OCI-LY7 (cell line): ENCODE data around the gene CYP46A1. TPM values are rescaled to one million over a fixed set of nuclear protein-coding genes. Genes with fewer than 3 reads are reported as not detected.

Source experiments
- BruUV-seq: library from RNA; stranded (reverse); fragments of 400-500 nt; replicated peaks from 2 replicates; lab custom pipeline; 2021; lab: Mats Ljungman, UMichigan
- CTCF ChIA-PET: fragments of 300-600 bp; sonication (Branson Sonifier 250); formaldehyde crosslinking; loops from one replicate; lab custom pipeline; 2022; ENCODE audit warnings: antibody characterized with exemption; ENCODE audit not compliant: unreplicated experiment; lab: Charles Lee
- POLR2A ChIA-PET: fragments of 300-600 bp; sonication (Branson Sonifier 250); formaldehyde crosslinking; loops from one replicate; lab custom pipeline; 2022; ENCODE audit warnings: antibody characterized with exemption; lab: Charles Lee
- DNase-seq: peaks from one replicate; pipeline ENCODE4 v3.0.0-alpha.2; 2015; ENCODE audit warnings: low spot score
- H2AFZ ChIP-seq: fragments of 200-600 bp; sonication (generic), shearing (Covaris generic); 2 replicates; pipeline ENCODE4 v1.6.1; 2014; ENCODE audit warnings: mild to moderate bottlenecking, antibody characterized with exemption, low read length, moderate library complexity
- H3K27ac ChIP-seq: fragments of 200-600 bp; sonication (generic); 2 replicates; pipeline ENCODE4 v1.5.1; 2014; ENCODE audit warnings: mixed run types, low read depth, mild to moderate bottlenecking, moderate library complexity, low read length, inconsistent platforms; ENCODE audit not compliant: poor library complexity, severe bottlenecking
- H3K36me3 ChIP-seq: fragments of 200-600 bp; sonication (generic); 2 replicates; pipeline ENCODE4 v1.6.1; 2014; ENCODE audit warnings: mild to moderate bottlenecking, antibody characterized with exemption, low read length, moderate library complexity, mixed read lengths; ENCODE audit not compliant: insufficient read depth
- H3K4me1 ChIP-seq: fragments of 200-600 bp; sonication (generic); 2 replicates; pipeline ENCODE4 v1.5.1; 2014; ENCODE audit warnings: mild to moderate bottlenecking, low read length; ENCODE audit not compliant: insufficient read depth, poor library complexity, severe bottlenecking
- H3K4me2 ChIP-seq: fragments of 200-600 bp; sonication (generic); 2 replicates; pipeline ENCODE4 v1.6.1; 2014; ENCODE audit warnings: mild to moderate bottlenecking, low read length
- H3K4me3 ChIP-seq: fragments of 200-600 bp; sonication (generic); 2 replicates; pipeline ENCODE4 v1.5.1; 2014; ENCODE audit warnings: mild to moderate bottlenecking, low read depth, low read length; ENCODE audit not compliant: poor library complexity, severe bottlenecking
- H3K79me2 ChIP-seq: fragments of 200-600 bp; sonication (generic); 2 replicates; pipeline ENCODE4 v1.6.1; 2016; ENCODE audit warnings: low read depth, mild to moderate bottlenecking, low read length, moderate library complexity, mixed read lengths; ENCODE audit not compliant: insufficient read depth
- H3K9me2 ChIP-seq: fragments of 200-600 bp; sonication (generic); 2 replicates; pipeline ENCODE4 v1.6.1; 2016; ENCODE audit warnings: mild to moderate bottlenecking, low read length, mixed read lengths; ENCODE audit not compliant: insufficient read depth
- H3K9me3 ChIP-seq: fragments of 200-600 bp; sonication (generic); 2 replicates; pipeline ENCODE4 v1.6.1; 2014; ENCODE audit warnings: mild to moderate bottlenecking, mixed run types, low read length, mixed read lengths
- H4K20me1 ChIP-seq: fragments of 200-600 bp; sonication (generic); 2 replicates; pipeline ENCODE4 v1.6.1; 2014; ENCODE audit warnings: mild to moderate bottlenecking, antibody characterized with exemption, low read length, moderate library complexity, mixed read lengths; ENCODE audit not compliant: insufficient read depth
- CTCF ChIP-seq: fragments of 200-600 bp; sonication (generic); conservative IDR thresholded peaks from 2 replicates; pipeline ENCODE4 v1.5.1; 2014; ENCODE audit warnings: mild to moderate bottlenecking, antibody characterized with exemption, low read length, moderate library complexity, mixed read lengths
- EZH2phosphoT487 ChIP-seq: fragments of 200-600 bp; sonication (generic); IDR thresholded peaks from 2 replicates; pipeline ENCODE4 v1.6.1; 2018; ENCODE audit warnings: low read depth, borderline replicate concordance, mild to moderate bottlenecking, mixed run types, antibody characterized with exemption, low read length, moderate library complexity, mixed read lengths
- intact Hi-C: fragments of 100-400 bp; cut with micrococcal nuclease; formaldehyde crosslinking; loops from one replicate; pipeline ENCODE4 v1.10.0; 2022; ENCODE audit not compliant: unreplicated experiment
- total RNA-seq, 2 experiments: library from RNA; depleted of rRNA in 1 of 2; stranded (reverse); fragments of >200 nt in 1 of 2; shearing (Covaris generic) in 1 of 2; gene quantifications; 2 replicates each; pipeline ENCODE4 v1.2.3, GENCODE V29; 2014 to 2022

The CYP46A1 gene
- total RNA-seq, 2 experiments from 2014 or later = 4.1 to 10.8 TPM

- no peaks in the 10 kb centered on the region for H3K9me2 ChIP-seq
- no TSS peak for BruUV-seq
- no peak overlapping the region for H3K4me3 ChIP-seq
- TF ChIP-seq CTCF (no peak), EZH2phosphoT487 (no peak)
- no peak for DNase-seq
- intact Hi-C loops = no loop called here
- POLR2A ChIA-PET = no interaction called here
- H3K4me1 ChIP-seq = no peaks in the 10 kb centered on the region
- H3K4me2 ChIP-seq = no peak overlapping the region
- no peak overlapping the region for H3K27ac ChIP-seq
- H3K9me3 ChIP-seq = no peaks in the 10 kb centered on the region
- H2AFZ ChIP-seq = no peak overlapping the region
- no peaks in the 10 kb centered on the region for H4K20me1 ChIP-seq
- no peaks in the 10 kb centered on the region for H3K79me2 ChIP-seq
- CTCF ChIA-PET = no interaction called here
- H3K36me3 ChIP-seq = no peaks in the 10 kb centered on the region
These were observed 60.8 kb downstream of the CYP46A1 start for GRCh38 chr14:99744873-99745224.

- no peak overlapping the region for H3K27ac ChIP-seq
- no peaks in the 10 kb centered on the region for H4K20me1 ChIP-seq
- BruUV-seq = no TSS peak
- ChIA-PET POLR2A (no interaction called here), CTCF (no interaction called here)
- H3K9me3 ChIP-seq = no peaks in the 10 kb centered on the region
- H3K4me1 ChIP-seq = no peaks in the 10 kb centered on the region
- H3K4me2 ChIP-seq = no peak overlapping the region
- no peaks in the 10 kb centered on the region for H3K36me3 ChIP-seq
- H3K79me2 ChIP-seq = no peaks in the 10 kb centered on the region
- no peak for DNase-seq
- H3K4me3 ChIP-seq = no peak overlapping the region
- intact Hi-C loops = no loop called here
- H3K9me2 ChIP-seq = no peaks in the 10 kb centered on the region
- TF ChIP-seq EZH2phosphoT487 = no peak
- no peak for TF ChIP-seq CTCF
- H2AFZ ChIP-seq = no peak overlapping the region
These were observed 61.3 kb downstream of the CYP46A1 start for GRCh38 chr14:99745307-99745951.

GRCh38 chr14:99747167-99747566 is 63.1 kb downstream of the CYP46A1 start:
- POLR2A ChIA-PET = interaction anchor here (0.6 to 0.7 kb wide), 3 partner anchors 16 to 143 kb away, joined by 3 to 4 read pairs (median 4); no protein-coding TSS in a partner anchor
- Histone ChIP-seq H3K4me3 (no peak overlapping the region), H3K9me2 (no peaks in the 10 kb centered on the region), H3K4me1 (no peaks in the 10 kb centered on the region), H3K4me2 (no peak overlapping the region), H3K27ac (no peak overlapping the region), H2AFZ (no peak overlapping the region), H4K20me1 (no peaks in the 10 kb centered on the region), H3K9me3 (no peaks in the 10 kb centered on the region), H3K79me2 (no peaks in the 10 kb centered on the region), H3K36me3 (no peaks in the 10 kb centered on the region)
- BruUV-seq = no TSS peak
- intact Hi-C loops = no loop called here
- TF ChIP-seq CTCF (no peak), EZH2phosphoT487 (no peak)
- DNase-seq = no peak
- CTCF ChIA-PET = no interaction called here
